HG03457 (cell line): ENCODE measurements around the gene ZNF496.
"Not testable (repeated sequence)": the region's sequence is repeated elsewhere in the genome, so short reads cannot be mapped to it uniquely, and the experiment has no call there.

Experiments
- ATAC-seq: cut with Tn5 transposase; IDR thresholded peaks from one replicate; pipeline ENCODE4 v1.9.1; 2021; ENCODE audit warnings: moderate number of reproducible peaks; ENCODE audit not compliant: unreplicated experiment

Gene ZNF496

GRCh38 chr1:247295746-247296145 is 35.9 kb downstream of the ZNF496 start:
- no peak for ATAC-seq

- no peak for ATAC-seq
Measured at GRCh38 chr1:247295274-247295684, 36.4 kb downstream of the ZNF496 start.

GRCh38 chr1:247294282-247294681 is 37.4 kb downstream of the ZNF496 start:
- ATAC-seq, result no peak

GRCh38 chr1:247293047-247293446 is 38.6 kb downstream of the ZNF496 start:
- no peak for ATAC-seq

- ATAC-seq, result no peak
Measured at GRCh38 chr1:247291833-247292561, 39.7 kb downstream of the ZNF496 start.

DNA sequence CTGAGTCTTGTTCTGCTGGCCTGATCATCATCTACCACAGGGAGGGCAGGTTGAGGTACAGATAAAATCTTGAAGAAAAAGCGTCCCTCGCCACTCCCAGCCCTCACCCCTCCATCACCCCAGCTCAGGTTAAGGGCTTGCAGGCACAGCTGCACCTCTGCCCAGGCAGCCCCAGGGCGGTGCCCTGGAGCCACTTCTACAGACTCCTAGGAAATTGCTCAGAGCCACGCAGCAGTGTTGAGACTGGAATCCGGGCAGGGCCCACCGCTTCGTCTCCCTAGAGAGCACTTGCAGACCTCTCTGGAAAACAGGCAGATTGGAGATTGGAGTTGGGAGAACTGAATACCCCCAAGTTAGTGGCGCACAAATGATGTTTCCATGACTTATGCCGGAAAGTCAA is 40.5 kb downstream of the ZNF496 start:
- ATAC-seq, result no peak

- ATAC-seq, result no peak
Measured at GRCh38 chr1:247290576-247290975, 41.1 kb downstream of the ZNF496 start.

- not testable (repeated sequence) for ATAC-seq
Measured at GRCh38 chr1:247289274-247289892, 42.3 kb downstream of the ZNF496 start.

GRCh38 chr1:247288341-247288740 is 43.3 kb downstream of the ZNF496 start:
- no peak for ATAC-seq

DNA sequence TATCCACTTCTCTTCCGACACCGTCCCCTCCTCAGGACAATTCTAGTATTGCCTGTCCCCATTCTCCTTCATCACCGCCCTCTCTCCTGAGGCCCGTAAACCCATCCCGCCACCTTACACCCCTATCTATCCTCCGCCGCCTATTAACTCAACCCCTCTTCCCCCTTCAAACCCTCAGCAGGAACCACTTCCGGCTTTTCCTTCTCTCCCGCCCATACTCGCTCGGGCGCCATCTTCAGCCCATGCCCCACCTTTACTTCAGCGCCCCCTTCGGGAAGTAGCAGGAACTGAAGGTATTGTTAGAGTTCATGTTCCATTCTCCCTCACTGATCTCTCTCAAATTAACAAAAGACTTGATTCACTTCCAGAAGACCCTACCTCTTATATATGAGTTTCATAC is 44.2 kb downstream of the ZNF496 start:
- ATAC-seq, result no peak

- ATAC-seq, result no peak
Measured at GRCh38 chr1:247286134-247286670, 45.5 kb downstream of the ZNF496 start.

GRCh38 chr1:247281001-247281574 is 50.6 kb downstream of the ZNF496 start:
- ATAC-seq, result no peak

DNA sequence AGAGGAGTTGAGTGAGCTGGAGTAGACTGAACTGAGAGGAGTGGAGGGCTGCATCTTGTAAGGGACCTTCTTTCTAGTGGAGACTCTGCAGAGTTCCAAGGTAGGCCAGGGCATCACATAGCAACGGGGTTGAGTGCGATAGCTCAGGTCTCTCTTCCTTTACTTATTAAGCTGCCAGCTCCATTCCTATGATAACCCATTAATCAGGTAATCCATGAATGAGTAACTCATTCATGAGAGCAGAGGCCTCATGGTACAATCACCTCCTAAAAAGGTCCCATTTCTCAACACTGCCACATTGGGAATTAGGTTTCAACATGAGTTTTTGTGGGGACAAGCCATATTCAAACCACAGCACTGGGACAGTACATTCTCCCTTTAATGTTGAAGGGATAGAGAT is 54.5 kb downstream of the ZNF496 start:
- no peak for ATAC-seq

- no peak for ATAC-seq
Measured at GRCh38 chr1:247274605-247275256, 56.9 kb downstream of the ZNF496 start.

- no peak for ATAC-seq
Measured at GRCh38 chr1:247273013-247273412, 58.7 kb downstream of the ZNF496 start.

- ATAC-seq, result no peak
Measured at GRCh38 chr1:247270003-247270402, 61.7 kb downstream of the ZNF496 start.

DNA sequence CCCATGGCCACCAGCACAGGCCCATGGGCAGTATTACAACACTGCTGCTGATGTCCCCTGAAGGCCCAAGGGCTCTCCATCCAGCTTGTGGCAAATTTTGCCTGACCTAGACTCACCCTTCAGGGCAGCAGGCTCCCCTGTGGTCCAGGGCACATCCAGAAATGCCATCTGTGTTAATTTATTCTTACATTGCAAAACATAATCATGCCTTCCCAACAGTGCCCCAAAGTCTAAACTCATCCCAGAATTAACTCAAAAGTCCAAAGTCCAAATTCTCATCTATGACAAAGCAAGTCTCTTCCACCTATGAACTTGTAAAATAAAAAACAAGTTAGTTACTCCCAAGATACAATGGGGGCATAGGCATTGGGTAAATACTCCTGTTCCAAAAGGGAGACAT is 62.5 kb downstream of the ZNF496 start:
- no peak for ATAC-seq

- ATAC-seq, result no peak
Measured at GRCh38 chr1:247268390-247269045, 63.1 kb downstream of the ZNF496 start.

DNA sequence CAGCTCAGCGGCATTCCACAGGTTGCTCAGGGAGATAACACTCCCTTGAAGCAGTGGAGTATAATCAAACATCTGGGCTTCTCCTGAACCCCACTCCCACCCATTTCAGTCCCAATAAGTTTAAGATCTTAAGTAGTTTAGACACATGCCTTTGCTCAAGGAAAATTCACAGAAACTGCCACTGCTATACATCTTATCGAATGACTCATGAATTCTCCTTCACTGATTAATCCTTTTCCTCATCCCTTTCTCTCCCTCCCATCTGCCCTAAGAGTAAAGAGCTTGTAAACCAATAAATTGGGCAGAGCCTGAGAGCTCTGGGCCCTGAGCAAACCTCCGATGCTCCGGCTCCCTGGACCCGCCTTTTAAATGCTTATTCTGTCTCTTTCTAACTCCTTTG is 65.6 kb downstream of the ZNF496 start:
- no peak for ATAC-seq

- ATAC-seq, result not testable (repeated sequence)
Measured at GRCh38 chr1:247255772-247256171, 75.9 kb downstream of the ZNF496 start, which contains the start of gene VN1R5. Gene VN1R5 (plus strand): TSS chr1:247256072.

DNA sequence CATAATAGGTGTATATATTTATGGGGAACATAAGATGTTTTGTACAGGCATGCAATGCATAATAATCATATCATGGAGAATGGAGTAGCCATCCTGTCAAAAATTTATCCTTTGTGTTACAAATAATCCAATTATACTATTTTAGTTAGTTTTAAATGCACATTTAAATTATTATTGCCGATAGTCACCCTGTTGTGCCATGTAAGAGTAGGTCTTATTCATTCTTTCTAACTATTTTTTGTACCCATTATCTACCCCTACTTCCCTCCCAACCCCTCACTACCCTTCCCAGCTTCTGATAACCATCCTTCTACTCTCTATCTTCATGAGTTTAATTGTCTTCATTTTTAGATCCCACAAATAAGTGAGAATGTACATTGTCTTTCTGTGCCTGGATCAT is 84.1 kb downstream of the ZNF496 start:
- ATAC-seq, result no peak
